IPS DF 4.7 (cell line): ENCODE measurements around the gene COX6A2.
A peak's percentile ranks its signal among the peaks of the same experiment; 100 is the strongest.

ENCODE experiments used
- DNase-seq: peaks from one replicate; pipeline ENCODE4 v3.0.0-alpha.2; 2013; ENCODE audit warnings: low spot score; ENCODE audit errors: extremely low read depth

COX6A2 gene

DNA sequence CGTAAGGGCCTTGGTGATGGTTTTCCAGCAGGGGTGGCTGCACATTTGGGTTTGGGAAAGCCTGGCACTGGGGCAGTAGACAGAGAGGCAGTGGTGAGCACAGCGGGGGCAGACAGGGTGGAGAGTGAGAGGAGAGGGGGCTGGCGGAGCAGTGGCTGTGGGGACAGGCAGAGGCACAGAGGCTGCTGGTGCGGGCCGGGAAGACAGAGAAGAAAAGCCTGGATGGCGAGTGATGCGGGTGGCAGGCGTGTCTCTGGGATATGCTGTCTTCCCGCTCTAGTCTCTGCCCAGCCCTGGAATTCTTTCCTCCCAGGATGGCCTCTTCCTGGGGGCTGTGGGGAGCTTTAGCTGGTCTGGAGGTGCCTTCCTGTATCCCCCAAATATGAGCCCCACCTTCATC lies 18.1 kb downstream of the COX6A2 start:
- no peak for DNase-seq

DNA sequence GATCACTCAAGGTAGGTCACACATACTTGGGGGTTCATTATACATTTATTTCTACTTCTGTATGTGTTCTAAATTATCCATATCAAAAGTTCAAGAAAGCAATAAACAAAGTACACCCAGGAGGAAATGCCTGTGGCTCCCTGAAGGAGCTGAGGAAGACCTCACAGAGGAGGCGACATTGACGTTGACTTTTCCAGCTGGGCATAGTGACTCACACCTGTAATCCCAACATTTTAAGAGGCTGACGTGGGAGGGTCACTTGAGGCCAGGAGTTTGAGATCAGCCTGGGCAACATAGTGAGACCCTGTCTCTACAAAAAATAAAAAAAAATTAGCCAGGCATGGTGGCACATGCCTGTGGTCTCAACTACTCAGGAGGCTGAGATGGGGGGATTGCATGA lies 18.7 kb downstream of the COX6A2 start:
- DNase-seq = no peak

DNA sequence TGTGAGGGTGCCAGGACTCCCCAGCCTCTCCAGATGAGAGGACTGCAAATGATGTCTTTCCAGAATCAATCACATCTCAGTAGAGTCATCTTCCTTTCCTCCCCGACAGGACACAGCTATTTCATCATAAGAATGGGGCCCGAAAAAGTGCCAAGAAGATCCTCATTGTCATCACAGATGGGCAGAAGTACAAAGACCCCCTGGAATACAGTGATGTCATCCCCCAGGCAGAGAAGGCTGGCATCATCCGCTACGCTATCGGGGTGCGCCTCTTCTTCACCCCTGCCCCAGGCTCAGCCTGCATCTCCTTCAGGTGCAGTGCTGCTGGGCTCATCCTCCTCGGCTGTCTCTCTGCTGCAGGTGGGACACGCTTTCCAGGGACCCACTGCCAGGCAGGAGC lies 20.8 kb downstream of the COX6A2 start:
- no peak for DNase-seq

DNA sequence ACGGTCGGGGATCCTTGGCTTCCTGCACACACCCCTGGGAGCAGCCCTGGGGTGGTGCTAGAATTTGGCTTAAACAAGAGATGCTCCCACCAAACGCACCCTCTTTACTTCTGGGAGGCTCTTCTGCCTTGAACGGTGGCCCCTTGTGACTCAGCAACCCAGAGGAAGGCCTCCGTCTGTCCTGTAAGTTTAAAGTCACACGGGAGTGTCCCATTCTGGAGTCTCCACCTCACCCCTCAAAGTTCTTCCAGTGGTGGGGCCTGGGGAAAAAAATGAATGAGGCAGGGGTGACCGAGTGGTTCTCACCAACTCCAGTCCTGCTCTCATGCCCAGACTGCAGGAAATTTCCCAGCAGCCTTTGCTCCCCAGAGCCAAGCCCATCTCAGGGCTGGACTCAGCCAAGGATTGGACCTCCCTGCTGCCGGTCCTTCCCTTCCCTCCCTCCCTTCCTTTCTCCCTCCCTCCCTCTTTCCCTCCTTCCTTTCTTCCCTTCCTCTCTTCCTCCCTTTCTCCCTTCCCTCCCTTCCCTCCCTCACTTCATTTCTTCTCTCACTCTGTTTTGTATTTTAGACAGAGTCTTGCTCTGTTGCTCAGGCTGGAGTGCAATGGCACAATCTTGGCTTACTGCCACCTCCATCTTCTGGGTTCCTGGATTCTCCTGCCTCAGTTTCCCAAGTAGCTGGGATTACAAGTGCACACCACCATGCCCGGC lies 23.7 kb downstream of the COX6A2 start:
- no peak for DNase-seq

DNA sequence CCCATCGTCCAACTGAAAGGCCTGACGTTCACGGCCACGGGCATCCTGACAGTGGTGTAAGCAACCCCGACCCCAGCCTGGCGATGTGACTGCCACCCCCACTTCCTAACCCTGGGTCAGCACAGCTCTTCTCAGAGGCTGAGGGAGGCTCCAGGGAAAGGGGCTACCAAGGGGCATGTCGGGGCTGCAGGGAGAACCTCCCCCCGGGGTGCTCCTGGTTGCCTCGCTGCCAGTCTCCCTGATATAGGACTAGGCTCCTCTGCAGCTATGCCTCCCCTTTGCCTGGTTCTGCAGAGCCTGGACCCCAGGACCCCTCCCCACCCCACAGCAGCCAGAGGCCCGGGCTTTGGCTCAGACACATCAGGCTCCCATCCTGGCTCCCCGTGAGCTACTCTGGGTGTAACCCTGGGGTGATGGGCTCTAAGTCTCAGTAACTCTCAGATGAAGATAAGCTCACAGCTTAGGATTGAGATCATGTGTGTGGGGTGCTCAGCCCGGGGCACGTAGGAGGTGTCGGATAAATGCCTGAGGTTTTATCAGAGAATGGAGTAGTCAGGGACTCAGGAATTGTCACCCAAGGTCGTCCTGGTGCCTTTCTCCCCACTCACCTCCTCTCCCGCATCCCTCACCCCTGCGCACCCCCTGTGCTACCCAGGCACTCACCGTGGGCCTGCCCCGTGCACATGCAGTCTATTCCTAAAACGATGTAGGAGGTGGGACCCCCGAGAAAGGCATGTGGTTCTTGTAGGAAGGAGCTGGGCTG lies 24.4 kb downstream of the COX6A2 start:
- DNase-seq = no peak

DNA sequence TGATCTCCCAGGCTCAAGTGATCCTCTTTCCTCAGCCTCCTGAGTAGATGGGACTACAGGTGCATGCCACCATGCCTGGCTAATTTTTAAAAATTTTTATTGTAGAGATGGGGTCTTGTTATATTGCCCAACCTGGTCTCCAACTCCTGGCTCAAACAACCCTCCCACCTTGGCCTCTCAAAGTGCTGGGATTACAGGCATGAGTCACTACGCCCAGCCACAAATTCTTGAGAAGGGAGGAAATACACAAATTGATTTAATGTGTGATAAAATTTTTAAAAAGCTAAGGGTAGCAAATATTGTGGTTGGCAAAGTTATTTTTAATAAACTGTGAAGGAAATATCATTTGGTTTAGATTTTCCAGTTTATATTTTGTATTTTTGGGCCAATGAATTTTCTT lies 25.5 kb downstream of the COX6A2 start:
- no peak for DNase-seq

DNA sequence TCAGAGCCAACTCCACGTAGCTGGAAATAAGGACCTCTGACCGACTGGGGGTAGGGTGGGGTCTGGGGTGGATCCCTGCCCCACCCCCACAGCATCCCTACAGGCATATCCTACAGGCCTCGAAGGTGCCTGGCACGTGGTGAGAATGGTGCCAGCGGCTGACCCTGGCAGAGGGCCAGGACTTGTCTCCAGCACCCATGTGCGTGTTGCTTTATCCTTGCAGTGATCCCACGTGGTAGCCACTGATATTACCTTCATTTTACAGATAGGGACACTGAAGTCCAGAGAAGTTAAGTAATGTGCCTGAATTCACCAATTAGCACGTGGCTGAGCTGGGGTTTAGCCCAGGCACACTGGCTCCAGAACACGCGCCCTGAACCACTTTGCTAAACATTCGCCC lies 26.7 kb downstream of the COX6A2 start:
- DNase-seq = no peak

DNA sequence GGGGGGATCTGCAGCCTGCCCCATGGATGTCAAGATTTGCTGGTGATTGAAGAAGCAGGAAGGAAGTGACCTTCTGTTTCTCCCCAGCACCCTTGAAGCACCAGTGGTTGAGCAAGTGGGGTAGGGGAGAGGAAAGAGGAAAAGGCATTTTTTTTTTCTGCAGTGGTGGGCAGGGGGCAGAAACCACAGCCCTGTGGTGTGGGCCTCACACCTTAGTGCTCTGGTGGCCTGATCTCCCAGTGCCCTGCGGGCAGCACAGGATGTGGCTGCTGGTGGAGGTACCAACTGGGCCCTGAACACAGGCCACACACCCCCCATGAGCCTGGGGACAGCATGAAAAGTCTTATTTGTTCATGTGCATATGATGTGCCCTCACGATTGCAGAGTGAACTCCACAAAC lies 28.0 kb downstream of the COX6A2 start:
- no peak for DNase-seq

DNA sequence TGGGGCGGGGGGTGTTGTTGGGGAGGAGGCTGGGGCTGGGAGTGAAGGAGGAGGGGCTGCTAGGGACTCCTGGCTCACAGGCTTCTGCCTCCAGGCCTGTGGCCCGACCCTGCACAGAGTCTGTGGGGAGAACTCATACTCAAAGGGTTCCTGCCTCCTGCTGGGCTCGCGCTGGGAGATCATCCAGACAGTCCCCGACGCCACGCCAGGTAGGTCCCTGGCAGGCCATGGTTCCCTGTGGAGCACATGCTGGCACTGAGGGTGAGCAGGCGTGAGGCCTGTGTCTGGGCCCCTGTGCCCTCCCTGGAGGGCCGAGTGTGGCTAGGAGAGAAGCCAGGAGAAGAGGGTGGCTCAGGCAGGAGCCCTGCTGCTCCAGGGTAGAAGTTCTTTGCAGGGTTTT lies 30.5 kb downstream of the COX6A2 start:
- DNase-seq = no peak

DNA sequence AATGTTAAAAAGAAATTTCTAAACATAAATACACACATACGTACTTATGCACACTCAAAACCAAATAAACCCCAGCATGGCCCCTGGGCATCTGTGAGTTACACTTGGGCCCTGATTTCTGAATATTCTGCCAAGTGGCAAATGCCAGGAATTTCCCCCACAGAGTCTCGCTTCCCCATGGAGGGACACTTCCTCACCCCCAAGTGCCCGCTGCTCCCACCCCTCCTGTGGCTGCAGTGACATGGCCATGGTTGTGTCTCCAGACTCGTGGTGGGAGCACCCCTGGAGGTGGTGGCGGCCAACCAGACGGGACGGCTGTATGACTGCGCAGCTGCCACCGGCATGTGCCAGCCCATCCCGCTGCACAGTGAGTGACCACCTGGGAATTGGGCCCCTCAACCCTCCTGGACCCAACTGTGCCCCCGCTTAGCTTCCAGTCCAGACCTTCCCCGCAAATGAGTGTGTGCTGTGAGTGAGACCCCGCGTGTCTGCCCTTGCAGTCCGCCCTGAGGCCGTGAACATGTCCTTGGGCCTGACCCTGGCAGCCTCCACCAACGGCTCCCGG lies 31.0 kb downstream of the COX6A2 start:
- no peak for DNase-seq

DNA sequence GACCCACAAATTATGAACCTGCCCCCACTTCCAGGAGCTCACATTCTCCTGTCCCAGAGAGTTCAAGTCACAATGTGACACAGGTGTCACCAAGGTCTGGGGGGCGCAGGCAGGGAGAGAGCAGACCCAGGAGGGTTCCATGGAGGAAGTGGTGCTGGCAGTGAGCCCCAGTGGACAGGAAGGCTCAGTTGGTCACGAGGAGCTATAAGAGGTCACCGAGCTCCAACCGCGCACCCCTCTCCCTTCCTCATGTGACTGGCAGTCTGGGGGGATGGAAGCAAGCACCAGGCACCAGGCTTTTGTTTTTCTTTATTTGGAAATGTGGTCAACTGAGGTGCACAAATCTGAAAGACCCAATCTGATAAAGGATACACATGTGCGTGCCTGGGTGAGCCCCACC lies 32.5 kb downstream of the COX6A2 start:
- no peak for DNase-seq

DNA sequence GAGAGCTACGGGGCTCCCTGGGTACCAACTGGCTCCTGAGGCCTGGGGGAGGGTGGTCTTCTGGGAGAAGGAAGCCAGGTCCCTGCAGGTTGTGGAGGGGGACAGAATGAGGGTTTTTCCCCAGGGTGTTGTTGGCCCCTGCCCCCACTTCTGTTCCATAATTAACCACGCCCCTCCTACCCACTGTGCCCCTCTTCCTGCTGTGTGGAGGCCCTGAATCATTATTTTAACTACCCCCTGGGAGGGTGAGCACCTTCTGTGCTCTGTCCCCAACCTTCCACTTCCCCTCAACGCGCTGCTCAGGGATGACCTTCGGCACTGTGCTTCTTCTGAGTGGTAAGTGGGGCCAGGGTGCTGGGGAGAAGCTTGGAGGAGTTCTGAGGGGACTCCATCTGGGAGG lies 35.1 kb downstream of the COX6A2 start, which contains the start of gene ITGAD:
TSS of gene ITGAD (plus strand) at position 280 of the 400 bp plus-strand sequence. CDS start at position 306, 26 bp downstream.
- DNase-seq = no peak

DNA sequence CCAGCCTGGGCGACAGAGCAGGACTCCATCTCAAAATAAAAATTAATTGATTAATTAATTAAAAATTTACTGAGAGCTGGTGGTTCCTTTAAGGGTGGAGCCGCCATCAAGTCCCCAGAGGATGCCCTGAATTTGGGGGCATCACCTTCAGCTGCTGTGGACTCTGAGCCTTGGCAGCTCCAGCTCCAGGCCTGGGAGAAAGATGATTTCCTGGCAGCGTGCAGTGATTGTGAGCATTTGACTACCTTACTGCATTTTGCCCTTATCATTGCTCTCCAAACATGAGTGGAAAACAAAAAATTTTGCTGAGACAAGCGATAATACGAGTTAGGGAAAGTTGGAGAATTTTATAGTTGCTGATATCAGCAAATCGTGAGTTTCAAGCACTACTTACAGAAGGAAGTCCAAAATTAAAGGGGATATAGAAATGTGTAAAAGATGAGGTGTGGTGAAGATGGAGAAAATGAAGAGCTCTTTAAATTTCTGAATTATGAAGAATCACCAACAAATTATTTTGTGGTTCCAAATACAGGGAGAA lies 37.6 kb downstream of the COX6A2 start:
- no peak for DNase-seq

DNA sequence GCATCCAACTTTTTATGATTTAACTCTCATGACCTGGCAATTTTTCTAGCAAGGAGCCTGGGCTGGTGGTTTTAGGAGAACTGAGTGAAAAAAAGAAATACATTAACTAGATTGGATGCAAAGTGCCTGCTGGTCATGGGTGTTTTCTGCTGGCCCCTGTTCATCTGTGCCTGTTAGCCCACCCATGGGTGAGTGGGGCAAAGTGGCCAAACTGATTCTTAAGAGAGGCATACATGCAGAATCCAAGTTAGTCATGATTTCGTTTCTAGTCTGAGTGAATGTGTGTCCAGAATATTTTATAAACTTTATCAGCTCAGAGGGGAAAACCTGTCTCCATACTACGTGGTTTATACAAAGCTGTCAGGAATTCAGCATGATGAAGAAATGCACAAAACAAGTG lies 39.6 kb downstream of the COX6A2 start:
- no peak for DNase-seq

DNA sequence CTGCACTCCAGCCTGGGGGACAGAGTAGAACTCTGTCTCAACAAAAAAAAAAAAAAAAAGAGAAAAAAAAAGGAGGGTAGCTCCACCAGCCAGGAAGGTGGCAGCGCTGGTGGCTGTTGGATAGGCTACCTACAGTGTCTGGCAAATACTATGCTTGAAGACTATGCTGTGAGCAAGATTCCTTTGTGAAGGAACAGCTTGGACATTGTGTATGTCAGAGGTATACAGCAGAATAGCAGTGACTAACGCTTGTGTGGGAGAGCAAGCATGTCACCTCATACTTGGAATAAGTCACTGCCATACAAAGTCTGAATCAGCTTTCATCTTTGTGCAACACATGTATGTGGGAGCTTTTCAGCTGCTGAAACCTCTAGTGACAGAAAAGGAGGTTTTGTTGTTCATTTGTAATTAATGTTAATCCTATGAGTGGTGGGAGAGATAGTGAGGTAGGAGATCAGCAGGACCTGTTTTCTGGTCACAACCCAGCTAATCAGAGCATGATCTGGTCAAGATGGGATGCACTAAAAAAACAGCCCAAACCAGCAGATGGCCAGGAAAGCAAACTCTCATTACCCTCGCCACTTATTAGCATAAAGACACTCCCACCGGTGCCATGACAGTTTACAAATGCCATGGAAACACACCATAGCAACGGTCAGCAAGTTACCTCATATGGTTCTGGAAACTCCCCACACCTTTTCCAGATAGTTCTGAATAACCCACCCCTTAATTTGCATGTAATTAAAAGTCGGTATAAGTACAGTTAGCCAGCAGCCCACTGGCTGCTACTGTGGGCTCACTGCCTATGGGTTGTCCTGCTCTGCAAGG lies 41.8 kb downstream of the COX6A2 start:
- no peak for DNase-seq

DNA sequence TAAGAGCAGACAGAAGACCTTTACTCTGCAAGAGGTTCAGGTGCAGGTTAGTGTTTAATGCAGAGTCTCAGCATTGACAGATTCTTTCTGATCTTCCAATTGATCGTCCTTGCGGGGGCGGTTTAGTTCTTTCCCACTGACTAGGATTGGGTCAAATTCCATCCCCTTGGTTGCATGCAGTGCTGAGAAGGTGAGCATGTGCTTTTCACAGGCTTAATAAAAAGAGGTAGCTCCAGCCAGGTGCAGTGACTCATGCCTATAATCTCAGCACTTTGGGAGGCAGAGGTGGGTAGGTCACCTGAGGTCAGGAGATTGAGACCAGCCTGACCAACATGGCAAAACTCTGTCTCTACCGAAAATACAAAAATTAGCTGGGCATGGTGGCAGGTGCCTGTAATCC lies 42.5 kb downstream of the COX6A2 start:
- DNase-seq = no peak

DNA sequence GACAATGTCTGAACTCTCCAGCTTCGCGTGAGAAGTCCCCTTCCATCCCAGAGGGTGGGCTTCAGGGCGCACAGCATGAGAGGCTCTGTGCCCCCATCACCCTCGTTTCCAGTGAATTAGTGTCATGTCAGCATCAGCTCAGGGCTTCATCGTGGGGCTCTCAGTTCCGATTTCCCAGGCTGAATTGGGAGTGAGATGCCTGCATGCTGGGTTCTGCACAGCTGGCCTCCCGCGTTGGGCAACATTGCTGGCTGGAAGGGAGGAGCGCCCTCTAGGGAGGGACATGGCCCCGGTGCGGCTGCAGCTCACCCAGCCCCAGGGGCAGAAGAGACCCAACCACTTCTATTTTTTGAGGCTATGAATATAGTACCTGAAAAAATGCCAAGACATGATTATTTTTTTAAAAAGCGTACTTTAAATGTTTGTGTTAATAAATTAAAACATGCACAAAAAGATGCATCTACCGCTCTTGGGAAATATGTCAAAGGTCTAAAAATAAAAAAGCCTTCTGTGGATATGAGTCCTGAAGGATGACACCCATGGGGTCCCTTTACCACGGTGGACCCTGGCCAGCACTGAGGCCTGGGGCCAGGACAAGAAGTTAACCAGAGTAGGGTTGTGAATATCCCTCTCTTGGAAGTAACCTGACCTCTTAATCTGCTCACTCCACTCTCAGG lies 45.5 kb downstream of the COX6A2 start:
- DNase-seq = peak; percentile 28

DNA sequence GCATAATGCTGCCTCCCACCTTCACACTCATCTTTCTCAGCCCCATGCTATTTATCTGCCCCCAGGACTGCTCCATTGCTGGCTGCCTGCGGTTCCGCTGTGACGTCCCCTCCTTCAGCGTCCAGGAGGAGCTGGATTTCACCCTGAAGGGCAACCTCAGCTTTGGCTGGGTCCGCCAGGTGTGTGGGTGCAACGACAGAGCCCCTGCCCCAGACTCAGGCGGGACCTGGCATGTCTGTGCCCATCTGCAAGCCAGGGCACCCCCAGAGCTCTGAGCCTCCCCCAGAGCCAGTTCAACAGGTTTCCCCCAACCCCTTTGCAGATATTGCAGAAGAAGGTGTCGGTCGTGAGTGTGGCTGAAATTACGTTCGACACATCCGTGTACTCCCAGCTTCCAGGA lies 48.0 kb downstream of the COX6A2 start:
- no peak for DNase-seq
